ENCODE measurements around the gene TUT7.

GRCh38 chr9:86347991-86348390 is 6.2 kb downstream of the TUT7 start:
- TF ChIP-seq CTCF (IDR thresholded peaks at IDR 0.05; ENCODE audit: low read depth, low read length) (no peak), EZH2phosphoT487 (IDR thresholded peaks at IDR 0.05; ENCODE audit: low read depth) (no peak)

Measured in OCI-LY3 (cell line).